CD4-positive, alpha-beta T cell treated with Interleukin-15 for 1 hour (primary cell): ENCODE results near the gene KIAA1755.
A peak's percentile ranks its signal among the peaks of the same experiment; 100 is the strongest.
"Not testable (repeated sequence)": the region's sequence is repeated elsewhere in the genome, so short reads cannot be mapped to it uniquely, and the experiment has no call there.

Experiments
- DNase-seq: peaks from one replicate; pipeline ENCODE4 v3.0.0-alpha.2; 2020

Gene KIAA1755

GRCh38 chr20:38290829-38291814 is 30.6 kb upstream of the KIAA1755 start:
- DNase-seq: no peak

GRCh38 chr20:38286586-38287531 is 26.3 kb upstream of the KIAA1755 start:
- DNase-seq: no peak

GRCh38 chr20:38284893-38285444 is 24.4 kb upstream of the KIAA1755 start:
- DNase-seq: no peak

GRCh38 chr20:38284066-38284650 is 23.6 kb upstream of the KIAA1755 start:
- DNase-seq: not testable (repeated sequence)

GRCh38 chr20:38283236-38283635 is 22.7 kb upstream of the KIAA1755 start:
- no peak for DNase-seq

GRCh38 chr20:38281176-38281915 is 20.8 kb upstream of the KIAA1755 start:
- not testable (repeated sequence) for DNase-seq

- DNase-seq: no peak
Observed at GRCh38 chr20:38278763-38279162, 18.2 kb upstream of the KIAA1755 start.

GRCh38 chr20:38278131-38278530 is 17.6 kb upstream of the KIAA1755 start:
- DNase-seq: no peak

GRCh38 chr20:38277691-38278090 is 17.2 kb upstream of the KIAA1755 start:
- DNase-seq: no peak

- DNase-seq: no peak
Observed at GRCh38 chr20:38277285-38277684, 16.8 kb upstream of the KIAA1755 start.

GRCh38 chr20:38275815-38276550 is 15.4 kb upstream of the KIAA1755 start:
- peak; percentile 38 for DNase-seq

- DNase-seq: no peak
Observed at GRCh38 chr20:38272961-38273360, 12.4 kb upstream of the KIAA1755 start.

GRCh38 chr20:38272398-38272797 is 11.9 kb upstream of the KIAA1755 start:
- no peak for DNase-seq

- DNase-seq: no peak
Observed at GRCh38 chr20:38271608-38272120, 11.1 kb upstream of the KIAA1755 start.

GRCh38 chr20:38270869-38271605 is 10.5 kb upstream of the KIAA1755 start:
- no peak for DNase-seq

- no peak for DNase-seq
Observed at GRCh38 chr20:38269715-38270114, 9.2 kb upstream of the KIAA1755 start.

GRCh38 chr20:38269040-38269439 is 8.5 kb upstream of the KIAA1755 start:
- no peak for DNase-seq

GRCh38 chr20:38267901-38268514 is 7.5 kb upstream of the KIAA1755 start:
- DNase-seq: no peak

- DNase-seq: no peak
Observed at GRCh38 chr20:38267296-38267695, 6.8 kb upstream of the KIAA1755 start.

- no peak for DNase-seq
Observed at GRCh38 chr20:38266426-38266825, 5.9 kb upstream of the KIAA1755 start.
